OCI-LY1 (cell line): ENCODE results near the gene RBM47.
A peak's percentile ranks its signal among the peaks of the same experiment; 100 is the strongest.
"Not testable (repeated sequence)": the region's sequence is repeated elsewhere in the genome, so short reads cannot be mapped to it uniquely, and the experiment has no call there.

Experiments
- H2AFZ ChIP-seq: fragments of 200-600 bp; sonication (generic), shearing (Covaris generic); 2 replicates; pipeline ENCODE4 v1.6.0; 2014; ENCODE audit warnings: antibody characterized with exemption, mild to moderate bottlenecking, low read length
- H3F3A ChIP-seq: fragments of 200-600 bp; sonication (generic), shearing (Covaris generic); 2 replicates; pipeline ENCODE4 v1.6.0; 2014; ENCODE audit warnings: mild to moderate bottlenecking, antibody characterized with exemption, low read length, moderate library complexity; ENCODE audit not compliant: insufficient read depth
- H3K27ac ChIP-seq: fragments of 200-600 bp; sonication (generic); 2 replicates; pipeline ENCODE4 v1.5.1; 2014; ENCODE audit warnings: low read length, mixed run types, mild to moderate bottlenecking, low read depth; ENCODE audit not compliant: poor library complexity, severe bottlenecking
- H3K27me3 ChIP-seq: fragments of 200-600 bp; sonication (generic); 2 replicates; pipeline ENCODE4 v1.6.0; 2014; ENCODE audit warnings: antibody characterized with exemption, mild to moderate bottlenecking, low read length, moderate library complexity; ENCODE audit not compliant: insufficient read depth
- H3K36me3 ChIP-seq: fragments of 200-600 bp; sonication (generic); 2 replicates; pipeline ENCODE4 v1.6.1; 2014; ENCODE audit warnings: mild to moderate bottlenecking, antibody characterized with exemption, low read length, moderate library complexity, mixed read lengths; ENCODE audit not compliant: insufficient read depth
- H3K4me1 ChIP-seq: fragments of 200-600 bp; sonication (generic); 2 replicates; pipeline ENCODE4 v1.5.1; 2014; ENCODE audit warnings: mild to moderate bottlenecking, low read length, moderate library complexity; ENCODE audit not compliant: insufficient read depth, severe bottlenecking
- H3K4me2 ChIP-seq: fragments of 200-600 bp; sonication (generic), shearing (Covaris generic); 2 replicates; pipeline ENCODE4 v1.6.1; 2014; ENCODE audit warnings: low read length
- H3K4me3 ChIP-seq: fragments of 200-600 bp; sonication (generic); 2 replicates; pipeline ENCODE4 v1.5.1; 2014; ENCODE audit warnings: low read length, low read depth, mild to moderate bottlenecking, mixed read lengths; ENCODE audit not compliant: poor library complexity, severe bottlenecking
- H3K79me2 ChIP-seq: fragments of 200-600 bp; shearing (Covaris generic); 2 replicates; pipeline ENCODE4 v1.6.1; 2016; ENCODE audit warnings: mixed run types, low read length, mixed read lengths; ENCODE audit not compliant: insufficient read depth
- H3K9ac ChIP-seq: fragments of 200-600 bp; sonication (generic), shearing (Covaris generic); 2 replicates; pipeline ENCODE4 v1.6.1; 2014; ENCODE audit warnings: mild to moderate bottlenecking, low read length, mixed read lengths
- H3K9me2 ChIP-seq: fragments of 200-600 bp; sonication (generic), shearing (Covaris generic); 2 replicates; pipeline ENCODE4 v1.6.1; 2014; ENCODE audit warnings: low read depth, mild to moderate bottlenecking, low read length, mixed read lengths
- H3K9me3 ChIP-seq: fragments of 200-600 bp; shearing (Covaris generic); 2 replicates; pipeline ENCODE4 v1.6.1; 2014; ENCODE audit warnings: low read length, mixed read lengths
- H4K20me1 ChIP-seq: fragments of 200-600 bp; sonication (generic), shearing (Covaris generic); 2 replicates; pipeline ENCODE4 v1.6.0; 2016; ENCODE audit warnings: mild to moderate bottlenecking, low read length; ENCODE audit not compliant: insufficient read depth
- EZH2 ChIP-seq: fragments of 200-600 bp; sonication (generic), shearing (Covaris generic); IDR thresholded peaks from 2 replicates; pipeline ENCODE4 v1.8.0; 2017; ENCODE audit warnings: borderline replicate concordance, mixed run types, mild to moderate bottlenecking, antibody characterized with exemption, low read length, moderate library complexity, mixed read lengths
- TF ChIP-seq, protein P1 (sequence below): fragments of 200-600 bp; sonication (generic), shearing (Covaris generic); IDR thresholded peaks from 2 replicates; pipeline ENCODE4 v1.5.1; 2017; ENCODE audit warnings: mild to moderate bottlenecking, antibody characterized with exemption, low read length, moderate library complexity, mixed read lengths

The RBM47 gene

DNA sequence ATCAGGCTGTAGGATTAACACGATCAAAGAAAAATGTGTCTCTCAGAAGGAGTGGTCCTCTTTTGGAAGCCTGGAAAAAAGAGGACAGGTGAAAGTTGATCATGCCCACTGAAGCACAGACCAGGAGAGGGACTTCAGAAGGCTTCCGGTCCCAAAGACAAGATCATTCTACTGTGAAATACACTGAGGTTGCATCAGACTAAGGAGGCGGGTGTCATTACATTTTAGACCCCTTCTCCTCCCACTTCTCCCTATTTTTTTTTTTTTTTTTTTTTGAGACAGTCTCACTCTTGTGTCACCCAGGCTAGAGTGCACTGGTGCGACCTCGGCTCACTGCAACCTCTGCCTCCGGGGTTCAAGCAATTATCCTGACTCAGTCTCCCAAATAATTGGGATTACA, 67.5 kb downstream of the RBM47 start:
- H2AFZ ChIP-seq = no peak overlapping the region
- H3K36me3 ChIP-seq = no peaks in the 10 kb centered on the region
- no peak overlapping the region for H3K27ac ChIP-seq
- H3K9ac ChIP-seq = no peak overlapping the region
- no peak overlapping the region for H3K4me3 ChIP-seq
- H3K9me2 ChIP-seq = no peaks in the 10 kb centered on the region
- H3K27me3 ChIP-seq = no peaks in the 10 kb centered on the region
- H3F3A ChIP-seq = no peaks in the 10 kb centered on the region
- H3K9me3 ChIP-seq = no peaks in the 10 kb centered on the region
- H3K79me2 ChIP-seq = no peaks in the 10 kb centered on the region
- peaks cover 24% of the 10 kb centered on the region for H3K4me1 ChIP-seq
- no peak for TF ChIP-seq EZH2
- TF ChIP-seq, protein P1, sequence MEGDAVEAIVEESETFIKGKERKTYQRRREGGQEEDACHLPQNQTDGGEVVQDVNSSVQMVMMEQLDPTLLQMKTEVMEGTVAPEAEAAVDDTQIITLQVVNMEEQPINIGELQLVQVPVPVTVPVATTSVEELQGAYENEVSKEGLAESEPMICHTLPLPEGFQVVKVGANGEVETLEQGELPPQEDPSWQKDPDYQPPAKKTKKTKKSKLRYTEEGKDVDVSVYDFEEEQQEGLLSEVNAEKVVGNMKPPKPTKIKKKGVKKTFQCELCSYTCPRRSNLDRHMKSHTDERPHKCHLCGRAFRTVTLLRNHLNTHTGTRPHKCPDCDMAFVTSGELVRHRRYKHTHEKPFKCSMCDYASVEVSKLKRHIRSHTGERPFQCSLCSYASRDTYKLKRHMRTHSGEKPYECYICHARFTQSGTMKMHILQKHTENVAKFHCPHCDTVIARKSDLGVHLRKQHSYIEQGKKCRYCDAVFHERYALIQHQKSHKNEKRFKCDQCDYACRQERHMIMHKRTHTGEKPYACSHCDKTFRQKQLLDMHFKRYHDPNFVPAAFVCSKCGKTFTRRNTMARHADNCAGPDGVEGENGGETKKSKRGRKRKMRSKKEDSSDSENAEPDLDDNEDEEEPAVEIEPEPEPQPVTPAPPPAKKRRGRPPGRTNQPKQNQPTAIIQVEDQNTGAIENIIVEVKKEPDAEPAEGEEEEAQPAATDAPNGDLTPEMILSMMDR = no peak
- H3K4me2 ChIP-seq = no peak overlapping the region
- no peaks in the 10 kb centered on the region for H4K20me1 ChIP-seq

DNA sequence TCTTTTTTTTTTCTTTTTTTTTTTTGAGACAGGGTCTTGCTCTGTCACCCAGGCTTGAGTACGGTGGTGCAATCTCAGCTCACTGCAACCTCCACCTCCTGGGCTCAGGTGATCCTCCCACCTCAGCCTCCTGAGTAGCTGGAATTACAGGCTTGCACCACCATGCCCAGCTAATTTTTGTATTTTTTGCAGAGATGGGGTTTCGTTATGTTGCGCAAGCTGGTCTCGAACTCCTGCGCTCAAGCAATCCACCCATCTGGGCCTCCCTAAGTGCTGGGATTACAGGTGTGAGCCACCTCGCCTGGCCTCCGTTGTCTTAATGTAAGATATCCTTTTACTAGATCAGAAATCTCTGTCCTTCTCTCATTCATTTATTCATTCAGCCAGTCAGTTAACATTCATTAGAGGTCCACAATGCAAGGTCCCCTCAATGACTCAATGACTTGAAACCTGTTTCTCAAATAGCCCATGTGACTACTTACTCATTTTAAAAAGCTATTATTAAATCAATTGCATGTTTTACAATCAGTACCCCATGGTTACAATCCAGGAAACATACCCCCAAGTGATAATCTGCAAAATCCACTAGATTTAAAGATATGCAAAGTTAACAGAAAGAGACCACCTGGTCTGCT, 68.0 kb downstream of the RBM47 start:
- H3K79me2 ChIP-seq, H3K9me3 ChIP-seq, H3K36me3 ChIP-seq, H3F3A ChIP-seq, H3K4me3 ChIP-seq, H3K27me3 ChIP-seq, H3K9me2 ChIP-seq, H3K4me2 ChIP-seq, H3K27ac ChIP-seq, H3K9ac ChIP-seq, H2AFZ ChIP-seq, H4K20me1 ChIP-seq: not testable (repeated sequence)
- H3K4me1 ChIP-seq = peaks cover 24% of the 10 kb centered on the region

DNA sequence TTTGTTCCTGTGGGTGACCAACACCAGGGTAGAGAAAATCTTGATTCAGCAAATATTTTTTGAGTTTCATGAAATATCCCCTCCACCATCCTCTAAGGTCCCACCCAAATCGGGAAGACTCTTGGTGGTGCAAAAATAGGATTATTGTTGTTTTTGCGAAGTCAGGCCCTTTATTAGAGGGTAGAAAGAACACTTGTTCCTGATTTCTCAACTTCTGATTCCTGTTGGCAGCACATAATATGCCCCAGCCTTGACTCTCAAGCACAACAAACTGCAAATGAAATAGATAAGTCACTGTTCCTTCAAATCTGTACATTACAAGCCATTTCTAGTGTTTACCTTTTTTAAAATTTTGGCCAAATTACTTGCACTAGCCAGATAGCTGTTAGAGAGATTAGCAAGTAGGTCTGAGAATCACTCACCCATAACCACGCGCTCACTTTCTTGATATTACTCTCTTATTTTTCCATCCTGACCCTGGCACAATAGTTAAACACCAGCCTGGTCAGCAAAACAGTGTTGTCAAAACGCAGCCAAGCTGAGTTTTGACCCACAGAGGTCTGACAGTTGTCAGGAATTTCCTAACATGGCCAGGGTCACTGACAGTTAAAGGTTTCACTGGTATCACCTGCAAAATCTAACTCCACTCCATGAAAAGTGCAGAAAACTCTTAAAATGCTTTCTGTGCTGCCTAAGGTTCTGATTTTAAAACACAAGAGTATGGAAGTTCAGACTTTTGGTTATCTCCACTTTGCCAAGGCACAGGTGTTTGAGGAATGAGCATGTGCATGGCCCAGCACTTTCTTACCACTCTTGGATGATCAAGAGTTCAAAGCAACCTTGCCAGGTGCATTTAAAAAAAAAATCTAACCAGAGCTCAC, 69.8 kb downstream of the RBM47 start:
- peak overlapping the region; percentile 36; the same call in 1 of the 2 replicates for H3K4me2 ChIP-seq
- no peaks in the 10 kb centered on the region for H4K20me1 ChIP-seq
- H3K4me1 ChIP-seq = peaks cover 22% of the 10 kb centered on the region
- H3K79me2 ChIP-seq = no peaks in the 10 kb centered on the region
- no peak for TF ChIP-seq EZH2
- no peaks in the 10 kb centered on the region for H3K27me3 ChIP-seq
- H3F3A ChIP-seq = no peaks in the 10 kb centered on the region
- no peaks in the 10 kb centered on the region for H3K9me3 ChIP-seq
- H3K9me2 ChIP-seq = no peaks in the 10 kb centered on the region
- H2AFZ ChIP-seq = no peak overlapping the region
- no peak overlapping the region for H3K9ac ChIP-seq
- H3K4me3 ChIP-seq = no peak overlapping the region
- H3K36me3 ChIP-seq = no peaks in the 10 kb centered on the region
- H3K27ac ChIP-seq = peak overlapping the region; percentile 68

DNA sequence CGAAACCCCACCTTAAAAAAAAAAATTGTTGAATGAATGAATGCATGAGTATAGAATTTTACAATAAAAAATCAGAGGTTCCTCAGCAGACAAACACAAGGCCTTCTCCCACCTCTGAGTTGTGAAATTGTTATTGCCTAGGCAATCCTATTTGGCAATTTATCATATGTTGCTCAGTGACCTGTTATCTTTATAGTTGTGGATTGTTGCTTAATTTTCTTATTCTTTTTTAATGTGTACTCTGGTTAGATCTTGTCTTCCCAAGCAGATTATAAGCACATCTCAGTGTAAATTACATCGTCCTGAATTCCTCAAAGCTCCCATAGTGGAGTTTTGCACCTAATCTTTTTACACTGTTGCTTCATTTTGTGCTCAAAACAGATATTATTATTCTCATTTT, 71.9 kb downstream of the RBM47 start:
- no peaks in the 10 kb centered on the region for H3K27me3 ChIP-seq
- H3F3A ChIP-seq = no peaks in the 10 kb centered on the region
- H4K20me1 ChIP-seq = no peaks in the 10 kb centered on the region
- H3K36me3 ChIP-seq = no peaks in the 10 kb centered on the region
- no peak overlapping the region for H2AFZ ChIP-seq
- H3K4me3 ChIP-seq = no peak overlapping the region
- H3K4me2 ChIP-seq = no peak overlapping the region
- no peaks in the 10 kb centered on the region for H3K79me2 ChIP-seq
- no peak for TF ChIP-seq EZH2
- TF ChIP-seq, protein P1 = no peak
- no peak overlapping the region for H3K9ac ChIP-seq
- H3K9me3 ChIP-seq = no peaks in the 10 kb centered on the region
- no peaks in the 10 kb centered on the region for H3K9me2 ChIP-seq
- no peak overlapping the region for H3K27ac ChIP-seq
- peaks cover 21% of the 10 kb centered on the region for H3K4me1 ChIP-seq
